ENCODE measurements around the gene MYCN.

MYCN gene

GRCh38 chr2:15974565-15975260 is 34.4 kb downstream of the MYCN start:
- in situ Hi-C loops (cut with HindIII; ENCODE audit: low sequenced_read_pairs), result no loop called here

GRCh38 chr2:15975261-15975600 is 34.9 kb downstream of the MYCN start:
- in situ Hi-C loops (cut with HindIII; ENCODE audit: low sequenced_read_pairs), result no loop called here

GRCh38 chr2:15975676-15976075 is 35.3 kb downstream of the MYCN start:
- in situ Hi-C loops (cut with HindIII; ENCODE audit: low sequenced_read_pairs), result no loop called here

GRCh38 chr2:15976354-15976753 is 36.0 kb downstream of the MYCN start:
- in situ Hi-C loops (cut with HindIII; ENCODE audit: low sequenced_read_pairs), result no loop called here

GRCh38 chr2:15979051-15979758 is 38.9 kb downstream of the MYCN start:
- in situ Hi-C loops (cut with HindIII; ENCODE audit: low sequenced_read_pairs), result no loop called here

- in situ Hi-C loops (cut with HindIII; ENCODE audit: low sequenced_read_pairs), result no loop called here
These were observed 39.6 kb downstream of the MYCN start for GRCh38 chr2:15979759-15980604.

GRCh38 chr2:15980605-15981098 is 40.3 kb downstream of the MYCN start:
- in situ Hi-C loops (cut with HindIII; ENCODE audit: low sequenced_read_pairs), result no loop called here

- in situ Hi-C loops (cut with HindIII; ENCODE audit: low sequenced_read_pairs), result no loop called here
These were observed 41.3 kb downstream of the MYCN start for GRCh38 chr2:15981646-15982045.

- in situ Hi-C loops (cut with HindIII; ENCODE audit: low sequenced_read_pairs), result no loop called here
These were observed 42.1 kb downstream of the MYCN start for GRCh38 chr2:15982285-15983044.

- in situ Hi-C loops (cut with HindIII; ENCODE audit: low sequenced_read_pairs), result no loop called here
These were observed 43.1 kb downstream of the MYCN start for GRCh38 chr2:15983496-15983895.

- in situ Hi-C loops (cut with HindIII; ENCODE audit: low sequenced_read_pairs), result no loop called here
These were observed 44.3 kb downstream of the MYCN start for GRCh38 chr2:15984368-15985255.

- in situ Hi-C loops (cut with HindIII; ENCODE audit: low sequenced_read_pairs), result no loop called here
These were observed 45.2 kb downstream of the MYCN start for GRCh38 chr2:15985531-15985930.

GRCh38 chr2:15986068-15986560 is 45.8 kb downstream of the MYCN start:
- in situ Hi-C loops (cut with HindIII; ENCODE audit: low sequenced_read_pairs), result no loop called here

GRCh38 chr2:15986644-15987043 is 46.3 kb downstream of the MYCN start:
- in situ Hi-C loops (cut with HindIII; ENCODE audit: low sequenced_read_pairs), result no loop called here

- in situ Hi-C loops (cut with HindIII; ENCODE audit: low sequenced_read_pairs), result no loop called here
These were observed 48.4 kb downstream of the MYCN start for GRCh38 chr2:15988733-15989132.

GRCh38 chr2:15989559-15989958 is 49.2 kb downstream of the MYCN start:
- in situ Hi-C loops (cut with HindIII; ENCODE audit: low sequenced_read_pairs), result no loop called here

GRCh38 chr2:15990151-15991101 is 50.1 kb downstream of the MYCN start:
- in situ Hi-C loops (cut with HindIII; ENCODE audit: low sequenced_read_pairs), result no loop called here

- in situ Hi-C loops (cut with HindIII; ENCODE audit: low sequenced_read_pairs), result no loop called here
These were observed 50.9 kb downstream of the MYCN start for GRCh38 chr2:15991231-15991630.
